GM12878 (cell line): ENCODE data around the gene ZFP42. TPM values are rescaled to one million over a fixed set of nuclear protein-coding genes. Genes with fewer than 3 reads are reported as not detected.

Source experiments
- ATAC-seq: fragments of 200-7000 bp; cut with Tn5 transposase; 3 replicates; pipeline ENCODE4 v1.9.1; 2020; ENCODE audit warnings: mild to moderate bottlenecking, moderate library complexity
- BruUV-seq: library from RNA; stranded (reverse); fragments of 400-500 nt; replicated peaks from 2 replicates; lab custom pipeline; 2021; lab: Mats Ljungman, UMichigan
- CTCF ChIA-PET: fragments of 300-600 bp; sonication (Branson Sonifier 250); formaldehyde crosslinking; extraction: SDS; loops from one replicate; lab custom pipeline; 2021; ENCODE audit warnings: inconsistent platforms; lab: Yijun Ruan, JAX
- POLR2A ChIA-PET: fragments of 350-600 bp; formaldehyde crosslinking; extraction: SDS; loops from one replicate; lab custom pipeline; 2021; ENCODE audit warnings: inconsistent platforms; lab: Charles Lee
- RAD21 ChIA-PET: fragments of 300-600 bp; sonication (Branson Sonifier 250); formaldehyde crosslinking; loops from one replicate; lab custom pipeline; 2023; ENCODE audit warnings: antibody characterized with exemption; ENCODE audit not compliant: unreplicated experiment; lab: Charles Lee
- SMC1A ChIA-PET: fragments of 300-600 bp; sonication (Branson Sonifier 250); formaldehyde crosslinking; loops from one replicate; lab custom pipeline; 2023; ENCODE audit not compliant: unreplicated experiment, uncharacterized antibody; lab: Charles Lee
- DNase-seq: peaks from one replicate; pipeline ENCODE4 v3.0.0-alpha.2; 2011; ENCODE audit warnings: low read depth, low spot score
- FAIRE-seq: peaks from 3 replicates; lab custom pipeline; 2011; peaks lifted over from hg19 to GRCh38; lab: Jason Lieb, UNC
- H2AFZ ChIP-seq: 2 replicates; pipeline ENCODE4 v1.6.0; 2011; ENCODE audit warnings: low read depth, low read length, control low read depth; ENCODE audit not compliant: control insufficient read depth
- H3K27ac ChIP-seq: 2 replicates; pipeline ENCODE4 v1.5.1; 2011; ENCODE audit warnings: control low read depth; ENCODE audit not compliant: control insufficient read depth, insufficient read depth
- H3K27me3 ChIP-seq, 2 experiments: replicated peaks in 1 of 2; 2 replicates each; pipeline versions ENCODE4 v1.6.0 to v1.6.1; 2011; ENCODE audit warnings: low read length in 1 of 2; ENCODE audit not compliant: control insufficient read depth in 2 of 2, insufficient read depth in 2 of 2
- H3K36me3 ChIP-seq, 2 experiments: 2 replicates each; pipeline ENCODE4 v1.5.1; 2011; ENCODE audit warnings: low read length in 1 of 2; ENCODE audit not compliant: control insufficient read depth in 2 of 2, insufficient read depth in 2 of 2
- H3K4me1 ChIP-seq: 2 replicates; pipeline ENCODE4 v1.6.1; 2011; ENCODE audit warnings: mild to moderate bottlenecking, low read length, moderate library complexity, mixed read lengths; ENCODE audit not compliant: control insufficient read depth, insufficient read depth
- H3K4me2 ChIP-seq: 2 replicates; pipeline ENCODE4 v1.6.0; 2011; ENCODE audit warnings: control low read depth; ENCODE audit not compliant: control insufficient read depth, insufficient read depth
- H3K4me3 ChIP-seq: fragments of 200-600 bp; sonication (generic); 2 replicates; pipeline ENCODE4 v1.5.1; 2016
- H3K79me2 ChIP-seq: 2 replicates; pipeline ENCODE4 v1.6.0; 2011; ENCODE audit warnings: low read length; ENCODE audit not compliant: control insufficient read depth, insufficient read depth
- H3K9ac ChIP-seq: 2 replicates; pipeline ENCODE4 v1.8.0; 2011; ENCODE audit warnings: low read length, control low read depth, mixed read lengths; ENCODE audit not compliant: control insufficient read depth, insufficient read depth
- H3K9me3 ChIP-seq: replicated peaks from 3 replicates; pipeline ENCODE4 v1.5.1; 2011; ENCODE audit warnings: mild to moderate bottlenecking, low read length; ENCODE audit not compliant: control insufficient read depth, insufficient read depth
- H4K20me1 ChIP-seq: 2 replicates; pipeline ENCODE4 v1.6.0; 2011; ENCODE audit not compliant: control insufficient read depth, insufficient read depth
- BMI1 ChIP-seq: fragments of 450-650 bp; IDR thresholded peaks from 2 replicates; pipeline ENCODE4 v1.6.1; 2016; ENCODE audit warnings: mild to moderate bottlenecking, moderate library complexity, borderline replicate concordance
- ETV6 ChIP-seq, 2 experiments: fragments of 450-650 bp in 1 of 2; IDR thresholded peaks in 1 of 2; conservative IDR thresholded peaks in 1 of 2; 2 replicates each; pipeline ENCODE4 v1.6.1; 2014; ENCODE audit warnings: antibody characterized with exemption in 1 of 2, borderline replicate concordance in 1 of 2, low read depth in 1 of 2, mild to moderate bottlenecking in 1 of 2, moderate library complexity in 1 of 2
- GABPA ChIP-seq: IDR thresholded peaks from 2 replicates; pipeline ENCODE4 v1.6.1; 2014; ENCODE audit warnings: antibody characterized with exemption, low read depth, mild to moderate bottlenecking, inconsistent platforms
- JUND ChIP-seq: IDR thresholded peaks from 2 replicates; pipeline ENCODE4 v1.6.1; 2012; ENCODE audit warnings: low read depth, mild to moderate bottlenecking, low read length, improper control_type of control experiment, moderate library complexity
- KDM1A ChIP-seq: fragments of 200-600 bp; sonication (generic); IDR thresholded peaks from 2 replicates; pipeline ENCODE4 v1.6.1; 2016; ENCODE audit warnings: borderline replicate concordance
- LARP7 ChIP-seq: fragments of 450-650 bp; IDR thresholded peaks from 2 replicates; pipeline ENCODE4 v1.6.1; 2017; ENCODE audit warnings: mild to moderate bottlenecking
- NFYB ChIP-seq: IDR thresholded peaks from 2 replicates; pipeline ENCODE4 v1.6.1; 2011; ENCODE audit warnings: low read depth, mild to moderate bottlenecking, low read length, improper control_type of control experiment, moderate library complexity; ENCODE audit not compliant: insufficient read depth
- NR2C2 ChIP-seq: IDR thresholded peaks from 2 replicates; pipeline ENCODE4 v1.6.1; 2011; ENCODE audit warnings: borderline replicate concordance, low read depth; ENCODE audit not compliant: control insufficient read depth, insufficient read length
- PKNOX1 ChIP-seq: fragments of 450-650 bp; IDR thresholded peaks from 2 replicates; pipeline ENCODE4 v1.6.1; 2016; ENCODE audit warnings: mild to moderate bottlenecking
- RBBP5 ChIP-seq: fragments of 200-600 bp; sonication (generic); conservative IDR thresholded peaks from 2 replicates; pipeline ENCODE4 v1.6.1; 2016
- RELB ChIP-seq: fragments of 450-650 bp; IDR thresholded peaks from 2 replicates; pipeline ENCODE4 v1.6.1; 2017; ENCODE audit warnings: low read depth, mild to moderate bottlenecking, moderate library complexity
- RUNX3 ChIP-seq: IDR thresholded peaks from 2 replicates; pipeline ENCODE4 v1.6.1; 2012; ENCODE audit warnings: low read length, inconsistent platforms
- SKIL ChIP-seq: fragments of 450-650 bp; IDR thresholded peaks from 2 replicates; pipeline ENCODE4 v1.6.1; 2017; ENCODE audit warnings: mild to moderate bottlenecking, low read depth, inconsistent platforms; ENCODE audit not compliant: poor library complexity, severe bottlenecking
- SPI1 ChIP-seq: IDR thresholded peaks from 2 replicates; pipeline ENCODE4 v1.6.1; 2011; ENCODE audit warnings: low read depth, mild to moderate bottlenecking, low read length, moderate library complexity, borderline replicate concordance; ENCODE audit not compliant: insufficient read depth
- STAT1 ChIP-seq: fragments of 450-650 bp; conservative IDR thresholded peaks from 2 replicates; pipeline ENCODE4 v1.6.1; 2014; ENCODE audit warnings: antibody characterized with exemption, mild to moderate bottlenecking
- TCF7 ChIP-seq: IDR thresholded peaks from 2 replicates; pipeline ENCODE4 v1.6.1; 2014; ENCODE audit warnings: antibody characterized with exemption, borderline replicate concordance
- WGBS: methylation state at CpG from one replicate; pipeline ENCODE4 v1.1.6; 2016; ENCODE audit warnings: low lambda C conversion rate; ENCODE audit not compliant: insufficient replicate concordance, insufficient coverage; ENCODE audit errors: missing lambda C conversion rate; 5-methylcytosine and 5-hydroxymethylcytosine counted together
- in situ Hi-C: fragments of 300-500 bp; cut with MboI; formaldehyde crosslinking; loops from 9 replicates; pipeline ENCODE4 v1.14.3; 2018; ENCODE audit warnings: mixed read lengths
- intact Hi-C: fragments of 100-400 bp; cut with micrococcal nuclease; formaldehyde crosslinking; loops from one replicate; pipeline ENCODE4 v1.14.2; 2022; ENCODE audit not compliant: unreplicated experiment
- polyA plus RNA-seq, 11 experiments: library from polyadenylated mRNA; depleted of rRNA in 4 of 11; unstranded in 6 of 11; stranded (reverse) in 5 of 11; fragments of >200 nt; fragmentation: Nextera tagmentation in 4 of 11; fragmentation: Illumina TruSeq in 1 of 11; extraction: Ambion mirVana in 4 of 11; extraction: Trizol in 1 of 11; gene quantifications; 1 replicate in 1 of 11; 2 replicates in 10 of 11; pipeline versions ENCODE4 v1.2.1 to v1.2.3, GENCODE V29; 2011 to 2016; ENCODE audit warnings: inconsistent platforms in 2 of 11, missing spikeins in 2 of 11, low read depth in 1 of 11
- total RNA-seq, 4 experiments: library from RNA; depleted of rRNA in 3 of 4; stranded (reverse); fragments of >200 nt in 3 of 4; fragmentation: Illumina TruSeq in 1 of 4; extraction: Trizol in 1 of 4; gene quantifications; 2 replicates each; pipeline versions ENCODE4 v1.2.1 to v1.2.3, GENCODE V29; 2013 to 2021

Gene ZFP42
- total and polyA plus RNA-seq, 10 of the 15 experiments (the other 5 are each of a cell fraction or from before 2014, with no cell fraction given): 0.13 TPM; not detected in 9

GRCh38 chr4:187965726-187966125 lies 29.8 kb upstream of the ZFP42 start:
- H3K27me3 ChIP-seq: no peaks in the 10 kb centered on the region
- in situ Hi-C loops: no loop called here
- TF ChIP-seq SKIL (no peak), PKNOX1 (no peak), RELB (no peak), SPI1 (no peak), TCF7 (no peak), NR2C2 (no peak), GABPA (no peak), ETV6 (conservative IDR thresholded peaks at IDR 0.05 in 1 of 2, IDR thresholded peaks at IDR 0.05 in 1 of 2; ENCODE audit: borderline replicate concordance in 1 of 2, low read depth in 1 of 2) (no peak), JUND (no peak), NFYB (no peak), RBBP5 (no peak), BMI1 (no peak), RUNX3 (no peak), KDM1A (no peak), LARP7 (no peak), STAT1 (no peak)
- no peak overlapping the region for H2AFZ ChIP-seq
- H3K9me3 ChIP-seq: no peaks in the 10 kb centered on the region
- DNase-seq (no peak), FAIRE-seq (no peak), ATAC-seq (no peak)
- no peaks in the 10 kb centered on the region for H3K79me2 ChIP-seq
- H3K4me3 ChIP-seq: no peak overlapping the region
- intact Hi-C loops: no loop called here
- no peak overlapping the region for H3K4me2 ChIP-seq
- SMC1A ChIA-PET: no interaction called here
- no peaks in the 10 kb centered on the region for H4K20me1 ChIP-seq
- BruUV-seq: no TSS peak
- 46% methylated on average over 8 of the region's 8 CpGs for WGBS
- no peaks in the 10 kb centered on the region for H3K36me3 ChIP-seq
- POLR2A ChIA-PET: no interaction called here
- no peak overlapping the region for H3K27ac ChIP-seq
- CTCF ChIA-PET: no interaction called here
- RAD21 ChIA-PET: no interaction called here
- H3K4me1 ChIP-seq: no peaks in the 10 kb centered on the region
- no peak overlapping the region for H3K9ac ChIP-seq
